ENCODE measurements around the gene MLST8. TPM values are rescaled to one million over a fixed set of nuclear protein-coding genes. Genes with fewer than 3 reads are reported as not detected.

Gene MLST8
- total RNA-seq, 4 donors from 2014 or later, result 29.3 to 58.8 (median 38.0) TPM

- no peak for TF ChIP-seq CTCF (IDR thresholded peaks at IDR 0.05; ENCODE audit: low read depth)
Measured at GRCh38 chr16:2191446-2191706, 13.9 kb upstream of the MLST8 start.

- no peak for TF ChIP-seq CTCF (IDR thresholded peaks at IDR 0.05; ENCODE audit: low read depth)
Measured at GRCh38 chr16:2194166-2194834, 11.0 kb upstream of the MLST8 start.

GRCh38 chr16:2194852-2195321 lies 10.4 kb upstream of the MLST8 start:
- no peak for TF ChIP-seq CTCF (IDR thresholded peaks at IDR 0.05; ENCODE audit: low read depth)

GRCh38 chr16:2195322-2196161 lies 9.7 kb upstream of the MLST8 start:
- no peak for TF ChIP-seq CTCF (IDR thresholded peaks at IDR 0.05; ENCODE audit: low read depth)

GRCh38 chr16:2196162-2196980 lies 8.9 kb upstream of the MLST8 start, which contains the start of gene CASKIN1:
CASKIN1 (minus strand) TSS chr16:2196605; CDS start chr16:2196432, 173 bp downstream.
- no peak for TF ChIP-seq CTCF (IDR thresholded peaks at IDR 0.05; ENCODE audit: low read depth)

- TF ChIP-seq CTCF (IDR thresholded peaks at IDR 0.05; ENCODE audit: low read depth), result no peak
Measured at GRCh38 chr16:2196981-2197511, 8.2 kb upstream of the MLST8 start.
